HG03039 (cell line): ENCODE measurements around the gene CACNB4.
"Not testable (repeated sequence)": the region's sequence is repeated elsewhere in the genome, so short reads cannot be mapped to it uniquely, and the experiment has no call there.

Experiments
- ATAC-seq: cut with Tn5 transposase; IDR thresholded peaks from one replicate; pipeline ENCODE4 v1.9.1; 2021; ENCODE audit warnings: mild to moderate bottlenecking, moderate library complexity; ENCODE audit not compliant: unreplicated experiment

Gene CACNB4

DNA sequence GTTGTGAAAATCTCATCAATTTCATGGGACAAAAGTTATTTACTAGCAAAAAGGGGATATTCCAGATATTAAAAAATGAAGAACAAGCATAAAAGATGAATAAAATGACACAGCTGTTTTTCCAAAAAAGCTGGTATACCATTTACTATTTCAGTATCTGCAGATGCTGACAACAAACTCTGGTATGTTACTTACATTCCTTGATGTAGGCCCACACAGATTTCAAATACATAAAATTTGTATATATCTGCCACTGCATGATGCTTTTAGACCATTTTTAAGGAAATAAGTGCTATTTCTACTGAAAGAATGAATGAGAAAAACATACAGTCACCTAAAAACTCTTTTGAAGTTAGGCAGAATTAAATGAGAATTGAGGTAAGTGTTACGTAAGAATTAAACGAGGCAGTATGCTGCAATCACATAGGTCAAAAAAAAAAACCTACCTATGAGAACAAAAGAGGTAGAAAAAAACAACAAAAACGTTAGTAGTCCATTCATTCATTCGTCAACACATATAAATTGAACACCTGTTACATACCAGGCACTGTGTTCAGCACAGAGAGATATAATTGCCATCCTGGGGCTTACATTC lies 303.1 kb downstream of the CACNB4 start:
- ATAC-seq: no peak

GRCh38 chr2:151794422-151794821 lies 304.4 kb downstream of the CACNB4 start:
- ATAC-seq: not testable (repeated sequence)

DNA sequence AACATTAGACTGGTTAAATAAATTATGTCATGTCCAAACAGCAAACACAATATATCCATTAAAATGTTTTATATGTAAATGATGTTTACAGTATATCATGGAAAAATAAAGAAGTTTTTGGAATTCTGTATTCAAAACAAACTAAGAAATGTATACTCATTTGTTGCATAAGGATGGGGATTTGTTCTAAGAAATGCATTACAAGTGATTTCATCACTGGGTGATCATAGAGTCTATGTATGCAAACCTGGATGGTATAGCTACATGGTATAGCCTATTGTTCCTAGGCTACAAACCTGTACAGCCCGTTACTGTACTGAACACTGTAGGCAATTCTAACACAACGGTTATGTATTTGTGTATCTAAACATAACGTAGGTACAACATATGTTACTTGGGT lies 305.7 kb downstream of the CACNB4 start:
- no peak for ATAC-seq

DNA sequence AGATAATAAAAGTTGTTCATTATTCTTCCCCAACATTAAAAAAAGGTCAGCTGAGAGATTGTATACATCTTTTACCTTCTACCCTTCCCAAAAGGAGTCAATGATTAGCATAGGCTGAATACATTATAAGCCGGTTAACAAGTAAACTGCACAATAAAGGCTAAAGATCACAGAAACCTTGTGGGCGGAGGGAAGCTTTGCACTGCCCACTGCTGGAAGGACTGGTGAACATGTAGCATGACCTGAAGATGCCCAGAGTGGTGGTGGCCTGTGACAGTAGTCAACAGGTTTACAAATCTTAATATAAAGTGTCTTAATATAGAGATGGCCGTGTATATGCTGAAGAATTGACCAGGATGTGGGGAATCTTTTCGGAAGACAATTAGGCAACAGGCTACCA lies 306.3 kb downstream of the CACNB4 start:
- ATAC-seq: no peak

- no peak for ATAC-seq
Observed at GRCh38 chr2:151791545-151791944, 307.3 kb downstream of the CACNB4 start.

- ATAC-seq: no peak
Observed at GRCh38 chr2:151790689-151791088, 308.2 kb downstream of the CACNB4 start.

DNA sequence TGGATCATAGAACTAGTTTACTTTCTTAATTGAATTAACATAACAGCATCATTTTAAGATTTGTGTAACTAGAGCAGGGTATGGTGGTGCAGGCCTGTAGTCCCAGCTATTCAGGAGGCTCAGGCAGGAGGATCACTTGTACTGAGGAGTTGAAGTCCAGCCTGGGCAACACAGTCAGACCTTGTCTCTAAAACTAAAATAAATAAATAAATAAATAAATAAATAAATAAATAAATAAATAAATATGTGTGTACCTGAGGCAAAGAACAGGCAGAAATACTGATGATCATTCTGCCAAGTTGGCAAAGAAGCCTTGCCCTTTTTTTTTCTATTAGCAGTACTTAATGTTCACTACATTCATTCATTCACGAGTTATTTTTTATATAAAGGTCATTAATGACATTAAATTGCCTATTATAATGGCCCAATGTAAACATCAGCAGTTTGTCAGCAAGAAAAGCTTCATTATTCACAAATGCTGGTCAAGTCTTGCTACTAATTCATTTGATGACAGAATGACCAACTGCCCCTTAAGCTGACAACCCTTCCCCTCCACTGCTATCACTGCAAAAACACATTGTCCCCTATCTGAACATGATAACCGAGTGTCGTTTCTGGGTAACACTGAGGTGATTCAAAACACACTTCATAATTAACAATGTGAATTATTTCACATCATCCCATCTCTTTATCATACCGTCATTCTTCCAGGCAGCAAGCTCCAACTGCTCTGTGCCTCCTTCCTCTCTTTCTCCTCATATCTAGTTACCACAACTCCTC lies 309.6 kb downstream of the CACNB4 start:
- ATAC-seq: no peak

DNA sequence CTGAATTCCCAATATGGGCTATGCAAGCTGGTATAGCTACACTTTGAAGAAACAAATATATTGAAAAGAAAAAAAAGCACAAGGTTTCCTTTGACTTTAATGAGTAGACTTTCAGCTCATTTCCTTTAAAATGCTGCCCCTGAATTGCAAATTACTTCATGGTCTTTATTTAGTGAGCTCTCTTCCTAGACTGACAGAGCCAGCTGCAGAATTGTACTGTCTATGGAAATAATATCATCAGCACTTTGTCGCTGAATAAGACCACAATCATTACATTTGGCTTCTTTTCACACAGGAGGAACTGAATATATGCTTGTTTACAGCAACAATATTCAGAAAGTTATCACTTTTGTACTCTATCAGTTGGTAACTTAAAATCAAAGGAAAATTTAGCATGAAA lies 312.4 kb downstream of the CACNB4 start:
- ATAC-seq: no peak

GRCh38 chr2:151786077-151786476 lies 312.8 kb downstream of the CACNB4 start:
- ATAC-seq: no peak

GRCh38 chr2:151783133-151783520 lies 315.7 kb downstream of the CACNB4 start:
- ATAC-seq: no peak
